ENCODE data around the gene LRMDA.

GRCh38 chr10:76244061-76244686, 812.8 kb downstream of the LRMDA start:
- TF ChIP-seq CTCF (IDR thresholded peaks at IDR 0.05) (no peak), POLR2A (IDR thresholded peaks at IDR 0.05) (no peak)
